Keratinocyte (primary cell): ENCODE measurements around the gene SEMA3D. TPM values are rescaled to one million over a fixed set of nuclear protein-coding genes. Genes with fewer than 3 reads are reported as not detected.

Source experiments
- DNase-seq: peaks from one replicate; pipeline ENCODE4 v3.0.0-alpha.2; 2011; ENCODE audit warnings: low read depth, missing footprints, low spot score
- FAIRE-seq: peaks from 2 replicates; lab custom pipeline; 2011; peaks lifted over from hg19 to GRCh38; lab: Jason Lieb, UNC
- H2AFZ ChIP-seq: 2 replicates; pipeline ENCODE4 v1.6.0; 2012; ENCODE audit warnings: low read length, control low read depth, inconsistent platforms; ENCODE audit not compliant: control insufficient read depth
- H3K27ac ChIP-seq: 2 replicates; pipeline ENCODE4 v1.5.1; 2011; ENCODE audit warnings: low read length; ENCODE audit not compliant: control insufficient read depth, insufficient read depth
- H3K27me3 ChIP-seq: 3 replicates; pipeline ENCODE4 v1.6.0; 2011; ENCODE audit warnings: low read length; ENCODE audit not compliant: control insufficient read depth, insufficient read depth; ENCODE audit errors: extremely low read depth
- H3K36me3 ChIP-seq, 2 experiments: 2 replicates in 1 of 2; 3 replicates in 1 of 2; pipeline ENCODE4 v1.5.1; 2011; ENCODE audit warnings: low read length in 2 of 2, mild to moderate bottlenecking in 1 of 2; ENCODE audit not compliant: control insufficient read depth in 2 of 2, insufficient read depth in 2 of 2; ENCODE audit errors: extremely low read depth in 1 of 2
- H3K4me1 ChIP-seq: 3 replicates; pipeline ENCODE4 v1.5.1; 2011; ENCODE audit warnings: low read length; ENCODE audit not compliant: control insufficient read depth, insufficient read depth; ENCODE audit errors: extremely low read depth
- H3K4me2 ChIP-seq: 3 replicates; pipeline ENCODE4 v1.6.0; 2011; ENCODE audit warnings: low read depth, low read length; ENCODE audit not compliant: control insufficient read depth, insufficient read depth; ENCODE audit errors: extremely low read depth
- H3K4me3 ChIP-seq, 3 experiments: fragments of 200-600 bp in 1 of 3; sonication (generic) in 1 of 3; 2 replicates in 2 of 3; 3 replicates in 1 of 3; pipeline ENCODE4 v1.5.1; 2011 to 2016; ENCODE audit warnings: low read length in 3 of 3, mild to moderate bottlenecking in 3 of 3, control low read depth in 2 of 3, inconsistent platforms in 1 of 3, low read depth in 1 of 3, mixed read lengths in 1 of 3, mixed run types in 1 of 3, moderate library complexity in 1 of 3; ENCODE audit not compliant: control insufficient read depth in 2 of 3, insufficient read depth in 2 of 3; ENCODE audit errors: extremely low read depth in 1 of 3
- H3K79me2 ChIP-seq: 2 replicates; pipeline ENCODE4 v1.6.0; 2012; ENCODE audit warnings: low read length; ENCODE audit not compliant: control insufficient read depth, insufficient read depth
- H3K9ac ChIP-seq: 3 replicates; pipeline ENCODE4 v1.6.0; 2011; ENCODE audit warnings: low read length; ENCODE audit not compliant: control insufficient read depth, insufficient read depth; ENCODE audit errors: extremely low read depth
- H3K9me1 ChIP-seq: 3 replicates; pipeline ENCODE4 v1.6.0; 2011; ENCODE audit warnings: low read length; ENCODE audit not compliant: control insufficient read depth, insufficient read depth; ENCODE audit errors: extremely low read depth
- H3K9me3 ChIP-seq: 2 replicates; pipeline ENCODE4 v1.5.1; 2012; ENCODE audit warnings: low read depth, low read length; ENCODE audit not compliant: control insufficient read depth
- H4K20me1 ChIP-seq: 3 replicates; pipeline ENCODE4 v1.6.0; 2011; ENCODE audit warnings: low read length; ENCODE audit not compliant: control insufficient read depth, insufficient read depth; ENCODE audit errors: extremely low read depth
- CTCF ChIP-seq, 3 experiments: IDR thresholded peaks in 1 of 3; conservative IDR thresholded peaks in 1 of 3; optimal IDR thresholded peaks in 1 of 3; 2 replicates in 2 of 3; 3 replicates in 1 of 3; pipeline versions ENCODE3 to v1.5.1; 2011; ENCODE audit warnings: low read length in 3 of 3, mild to moderate bottlenecking in 3 of 3, moderate library complexity in 2 of 3, control low read depth in 1 of 3, inconsistent platforms in 1 of 3; ENCODE audit not compliant: insufficient read depth in 2 of 3; ENCODE audit errors: extremely low read depth in 1 of 3
- EZH2 ChIP-seq: IDR thresholded peaks from one replicate; pipeline ENCODE4 v1.6.1; 2012; ENCODE audit warnings: inconsistent platforms, mild to moderate bottlenecking, low read length, moderate library complexity
- dilution Hi-C: fragments of 300-500 bp; cut with MboI; formaldehyde crosslinking; loops from one replicate; pipeline ENCODE4 v1.7.0; 2020; ENCODE audit warnings: low sequenced_read_pairs; ENCODE audit not compliant: extremely low pct_ligation_motif_present
- polyA plus RNA-seq, 5 experiments: library from polyadenylated mRNA; depleted of rRNA in 3 of 5; stranded (reverse) in 3 of 5; stranded (forward) in 1 of 5; unstranded in 1 of 5; fragments of >200 nt; gene quantifications; 1 replicate in 1 of 5; 2 replicates in 3 of 5; 3 replicates in 1 of 5; pipeline versions ENCODE4 v1.2.1 to v1.2.3, GENCODE V29; 2011 to 2012; ENCODE audit warnings: missing spikeins in 2 of 5, low read depth in 1 of 5, low replicate concordance in 1 of 5

The SEMA3D gene
- polyA plus RNA-seq, 1 donor (not counting 4 experiments of a cell fraction or from before 2014, with no cell fraction given) = 5.2 TPM

GRCh38 chr7:85052056-85052737 lies 134.7 kb downstream of the SEMA3D start:
- Histone ChIP-seq H3K27me3 (no peaks in the 10 kb centered on the region), H3K9me1 (no peaks in the 10 kb centered on the region), H3K4me2 (no peak overlapping the region), H2AFZ (no peak overlapping the region), H4K20me1 (no peaks in the 10 kb centered on the region), H3K4me3 (no peak overlapping the region), H3K9ac (no peak overlapping the region), H3K4me1 (peaks cover 15% of the 10 kb centered on the region), H3K36me3 (no peaks in the 10 kb centered on the region), H3K9me3 (no peaks in the 10 kb centered on the region), H3K27ac (no peak overlapping the region), H3K79me2 (no peaks in the 10 kb centered on the region)
- FAIRE-seq (no peak), DNase-seq (no peak)
- TF ChIP-seq CTCF (optimal IDR thresholded peaks at IDR 0.05 in 1 of 3, IDR thresholded peaks at IDR 0.05 in 1 of 3, conservative IDR thresholded peaks at IDR 0.05 in 1 of 3; ENCODE audit: extremely low read depth in 1 of 3, insufficient read depth in 2 of 3, low read length in 3 of 3) = no peak
- no peak for TF ChIP-seq EZH2
- dilution Hi-C loops = loop anchor here (25.0 kb wide), 1 partner anchor 135 kb away; the partner anchor contains the start of gene SEMA3D

- dilution Hi-C loops = no loop called here
- H3K27me3 ChIP-seq = no peaks in the 10 kb centered on the region
Measured at GRCh38 chr7:85046534-85046933, 140.3 kb downstream of the SEMA3D start.

More at GRCh38 chr7:85046534-85046933, 140.3 kb downstream of the SEMA3D start:
- Histone ChIP-seq H3K79me2 (no peaks in the 10 kb centered on the region), H3K27ac (no peak overlapping the region), H3K9ac (no peak overlapping the region), H3K4me3 (no peak overlapping the region), H3K36me3 (no peaks in the 10 kb centered on the region), H3K4me2 (no peak overlapping the region), H2AFZ (no peak overlapping the region), H3K9me3 (no peaks in the 10 kb centered on the region), H4K20me1 (no peaks in the 10 kb centered on the region), H3K9me1 (no peaks in the 10 kb centered on the region), H3K4me1 (peaks cover 5% of the 10 kb centered on the region)
- no peak for FAIRE-seq
- no peak for DNase-seq
- TF ChIP-seq EZH2 (no peak), CTCF (optimal IDR thresholded peaks at IDR 0.05 in 1 of 3, IDR thresholded peaks at IDR 0.05 in 1 of 3, conservative IDR thresholded peaks at IDR 0.05 in 1 of 3; ENCODE audit: extremely low read depth in 1 of 3, insufficient read depth in 2 of 3, low read length in 3 of 3) (no peak)
